NCI-H2029 treated with DMSO at 0.1 percent for 48 hours (cell line): Measurements from ENCODE around the gene DCST1.

Source experiments
- DNase-seq: peaks from one replicate; lab custom pipeline; 2025; lab: John Stamatoyannopoulos, UW

Gene DCST1

GRCh38 chr1:155035936-155036335 is 2.3 kb downstream of the DCST1 start:
- no peak for DNase-seq

DNA sequence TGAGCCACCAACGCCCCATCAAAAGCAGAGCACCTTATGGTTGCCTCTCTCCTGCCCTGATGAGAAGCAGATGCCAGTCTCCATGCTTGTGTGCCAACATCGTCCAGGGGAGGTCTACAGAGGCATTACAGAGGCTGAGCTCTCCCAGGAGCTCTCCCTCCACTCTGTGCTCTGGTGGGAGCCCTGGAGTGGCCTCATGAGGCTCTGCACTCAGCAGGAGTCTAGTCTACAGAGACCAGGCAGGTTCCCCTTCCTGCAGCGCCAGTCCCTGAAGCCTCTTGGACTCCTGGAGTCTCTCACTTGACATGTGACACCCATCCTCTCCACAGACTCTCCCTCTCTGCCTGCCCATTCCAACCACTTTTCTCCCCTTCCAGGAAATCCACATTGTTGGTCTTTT is 3.4 kb downstream of the DCST1 start:
- peak; percentile 7 for DNase-seq

GRCh38 chr1:155037851-155038441 is 4.3 kb downstream of the DCST1 start:
- no peak for DNase-seq

- DNase-seq = no peak
Observed at GRCh38 chr1:155038602-155039307, 5.1 kb downstream of the DCST1 start.

DNA sequence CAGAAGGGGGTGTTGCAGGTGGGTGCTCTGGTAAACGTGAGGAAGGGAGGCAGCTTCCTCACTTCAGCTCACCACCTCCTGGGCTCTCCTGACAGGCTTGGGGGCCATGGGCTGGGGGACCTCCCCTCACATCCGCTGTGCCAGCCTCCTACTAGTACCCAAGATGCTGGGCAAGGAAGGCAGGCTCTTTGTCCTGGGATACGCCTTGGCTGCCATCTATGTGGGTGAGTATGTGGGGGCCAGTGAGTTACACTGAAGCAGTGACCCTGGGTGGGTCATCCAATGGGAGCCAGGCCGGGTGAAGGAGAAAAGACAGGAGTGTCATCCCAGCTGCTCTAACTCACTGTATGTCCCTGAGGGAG is 5.7 kb downstream of the DCST1 start:
- DNase-seq = no peak

- no peak for DNase-seq
Observed at GRCh38 chr1:155040358-155041093, 6.9 kb downstream of the DCST1 start.

DNA sequence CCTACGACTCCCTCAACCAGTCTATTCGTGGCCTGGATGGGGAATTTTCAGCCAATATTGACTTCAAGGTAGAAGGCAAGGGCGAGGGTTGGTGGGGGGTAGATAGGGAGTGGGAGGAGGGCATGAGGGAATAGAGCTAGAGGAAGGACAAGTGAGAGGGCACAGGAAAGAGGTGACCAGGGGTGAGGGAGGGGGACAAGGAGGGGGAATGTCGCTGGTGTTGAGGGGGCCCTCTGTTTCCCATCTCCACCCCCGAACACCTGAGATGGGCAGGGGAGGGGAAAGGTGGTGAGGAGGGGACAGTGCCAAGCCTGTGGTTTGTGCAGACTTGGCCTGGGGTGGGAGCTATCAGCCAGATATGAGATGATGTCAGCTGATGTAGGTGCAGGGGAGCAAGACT is 9.2 kb downstream of the DCST1 start:
- DNase-seq = no peak

DNA sequence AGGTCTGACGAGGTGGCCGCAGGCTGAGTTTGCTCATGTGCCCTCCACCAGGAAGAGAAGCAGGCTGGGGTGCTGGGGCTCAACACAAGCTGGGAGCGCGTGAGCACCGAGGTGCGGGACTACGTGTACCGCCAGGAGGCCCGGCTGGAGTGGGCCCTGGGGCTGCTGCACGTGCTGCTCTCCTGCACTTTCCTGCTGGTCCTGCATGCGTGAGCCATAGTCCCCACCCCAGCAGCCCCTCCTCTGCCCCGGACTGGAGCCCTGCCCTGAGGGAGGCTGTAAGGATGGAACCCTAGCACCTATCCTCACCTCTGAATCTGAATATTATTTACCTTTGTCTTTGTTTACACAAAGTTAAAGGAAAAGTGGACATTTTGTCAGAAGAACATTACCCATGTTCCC is 9.7 kb downstream of the DCST1 start:
- no peak for DNase-seq

GRCh38 chr1:155043793-155044192 is 10.2 kb downstream of the DCST1 start:
- DNase-seq = no peak

- DNase-seq = no peak
Observed at GRCh38 chr1:155044365-155044764, 10.7 kb downstream of the DCST1 start.

GRCh38 chr1:155044812-155045657 is 11.4 kb downstream of the DCST1 start:
- DNase-seq = peak; percentile 59

DNA sequence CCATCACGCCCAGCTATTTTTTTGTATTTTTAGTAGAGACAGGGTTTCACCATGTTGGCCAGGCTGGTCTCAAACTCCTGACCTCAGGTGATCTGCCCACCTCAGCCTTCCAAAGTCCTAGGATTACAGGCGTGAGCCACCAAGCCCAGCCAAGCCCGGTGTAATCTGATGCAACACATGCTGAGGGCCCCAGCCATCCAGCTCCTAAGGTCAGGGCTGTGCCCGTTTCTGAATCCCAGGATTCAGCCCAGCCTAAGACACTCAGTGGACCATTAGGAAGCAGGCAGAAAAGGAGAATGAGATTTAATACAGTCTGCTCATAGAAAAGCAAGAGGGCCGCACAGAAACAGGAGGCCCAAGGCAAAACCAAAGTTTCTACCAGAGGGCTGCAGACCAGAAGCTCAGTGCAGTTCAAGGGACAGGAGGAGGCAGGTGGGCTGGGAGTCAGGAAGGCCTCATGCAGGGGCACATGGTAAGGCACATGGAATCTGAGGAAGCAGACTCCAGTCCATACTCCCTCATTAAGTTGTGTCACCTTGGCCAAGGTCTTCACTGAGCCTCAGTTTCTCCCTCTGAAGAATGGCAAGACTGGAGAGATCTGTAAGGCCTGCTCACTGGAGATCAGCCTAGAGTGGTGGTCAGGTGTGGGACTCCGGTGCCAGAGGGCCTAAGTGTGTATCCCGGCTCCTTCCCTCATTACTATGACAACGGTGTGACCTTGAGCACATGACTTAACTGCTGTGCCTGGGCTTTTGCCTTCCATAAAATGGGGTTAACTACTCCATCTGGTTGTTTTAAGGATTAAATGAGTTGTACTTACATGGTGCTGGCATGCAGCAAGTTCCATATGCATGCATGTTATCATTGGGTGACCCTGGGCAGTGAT is 15.1 kb downstream of the DCST1 start:
- DNase-seq = no peak

- DNase-seq = peak; percentile 52
Observed at GRCh38 chr1:155049651-155050559, 16.3 kb downstream of the DCST1 start.

- DNase-seq = no peak
Observed at GRCh38 chr1:155050560-155051341, 17.1 kb downstream of the DCST1 start, which contains the start of gene ADAM15. ADAM15 (plus strand) TSS chr1:155051316; CDS start chr1:155051387, 71 bp downstream.

GRCh38 chr1:155051342-155051776 is 17.7 kb downstream of the DCST1 start:
- no peak for DNase-seq

DNA sequence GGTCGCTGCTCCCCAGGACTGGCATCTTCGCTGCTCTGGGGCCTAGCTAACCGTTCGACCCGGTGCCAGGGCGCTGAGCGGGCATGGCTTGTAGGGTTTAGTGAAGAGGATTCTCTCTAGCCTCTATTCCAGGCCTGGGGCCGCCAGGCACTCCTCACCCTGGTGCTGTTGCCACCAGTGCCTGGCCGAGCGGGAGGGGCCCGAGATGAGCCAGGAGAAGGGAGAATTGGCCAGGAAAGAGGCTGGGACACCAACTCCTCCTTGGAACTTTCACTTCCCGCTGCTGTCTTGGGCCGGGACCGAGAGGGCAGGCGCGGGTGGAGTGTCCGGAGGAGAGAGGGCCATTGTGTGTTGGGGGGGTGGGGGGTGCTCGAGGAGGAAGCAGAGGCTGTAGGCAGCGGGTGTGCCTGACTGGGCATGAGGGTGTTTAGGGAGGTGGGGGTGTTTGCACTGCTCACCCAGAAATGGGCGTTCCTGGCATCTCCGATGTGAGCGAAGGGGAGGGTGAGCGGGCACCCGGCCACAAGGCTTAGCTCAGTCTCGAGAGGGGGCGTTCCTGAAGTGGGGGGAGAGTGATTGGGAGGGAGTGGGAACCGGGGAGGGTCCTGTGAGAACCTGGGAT is 18.3 kb downstream of the DCST1 start:
- DNase-seq = peak; percentile 27

GRCh38 chr1:155052439-155053395 is 19.1 kb downstream of the DCST1 start:
- no peak for DNase-seq
